Smooth muscle cell (in vitro differentiated cells): ENCODE data around the gene NASP. TPM values are rescaled to one million over a fixed set of nuclear protein-coding genes. Genes with fewer than 3 reads are reported as not detected.
"Not testable (repeated sequence)": the region's sequence is repeated elsewhere in the genome, so short reads cannot be mapped to it uniquely, and the experiment has no call there.

Experiments
- DNase-seq: peaks from one replicate; lab custom pipeline; 2025; ENCODE audit not compliant: unreplicated experiment; lab: John Stamatoyannopoulos, UW
- H2AFZ ChIP-seq: fragments of 200-600 bp; sonication (generic); 2 replicates; pipeline ENCODE4 v1.6.0; 2016; ENCODE audit warnings: antibody characterized with exemption, low read depth, mild to moderate bottlenecking
- H3F3A ChIP-seq: fragments of 200-600 bp; sonication (generic); 2 replicates; pipeline ENCODE4 v1.6.0; 2017; ENCODE audit warnings: antibody characterized with exemption, low read depth
- H3K27ac ChIP-seq: fragments of 200-600 bp; sonication (generic); 2 replicates; pipeline ENCODE4 v1.5.1; 2016; ENCODE audit warnings: low read depth, mild to moderate bottlenecking
- H3K27me3 ChIP-seq: fragments of 200-600 bp; sonication (generic); 2 replicates; pipeline ENCODE4 v1.6.1; 2016; ENCODE audit warnings: low read depth, mild to moderate bottlenecking
- H3K36me3 ChIP-seq: fragments of 200-600 bp; sonication (generic); 2 replicates; pipeline ENCODE4 v1.5.1; 2016; ENCODE audit warnings: low read depth
- H3K4me1 ChIP-seq: fragments of 200-600 bp; sonication (generic); 2 replicates; pipeline ENCODE4 v1.5.1; 2016; ENCODE audit warnings: low read depth
- H3K4me2 ChIP-seq: fragments of 200-600 bp; sonication (generic); 2 replicates; pipeline ENCODE4 v1.6.0; 2016; ENCODE audit warnings: mild to moderate bottlenecking
- H3K4me3 ChIP-seq: fragments of 200-600 bp; sonication (generic); 2 replicates; pipeline ENCODE4 v1.5.1; 2016; ENCODE audit warnings: mild to moderate bottlenecking
- H3K79me2 ChIP-seq: fragments of 200-600 bp; sonication (generic); 2 replicates; pipeline ENCODE4 v1.6.0; 2016; ENCODE audit warnings: low read depth, mild to moderate bottlenecking
- H3K9ac ChIP-seq: fragments of 200-600 bp; sonication (generic); 2 replicates; pipeline ENCODE4 v1.6.0; 2016; ENCODE audit warnings: low read depth
- H3K9me3 ChIP-seq: fragments of 200-600 bp; sonication (generic); replicated peaks from 2 replicates; pipeline ENCODE4 v1.5.1; 2016; ENCODE audit warnings: low read depth
- H4K20me1 ChIP-seq: fragments of 200-600 bp; sonication (generic); 2 replicates; pipeline ENCODE4 v1.6.0; 2016; ENCODE audit warnings: low read depth
- WGBS: methylation state at CpG from one replicate; pipeline ENCODE4 v1.1.7; 2016; ENCODE audit warnings: low lambda C conversion rate; 5-methylcytosine and 5-hydroxymethylcytosine counted together
- polyA plus RNA-seq: library from polyadenylated mRNA; unstranded; fragments of >200 nt; fragmentation: Nextera tagmentation; extraction: Ambion mirVana; gene quantifications from 2 replicates; pipeline ENCODE4 v1.2.1, GENCODE V29; 2016
- total RNA-seq: library from RNA; depleted of rRNA; stranded (reverse); fragments of >200 nt; gene quantifications from 2 replicates; pipeline ENCODE4 v1.2.3, GENCODE V29; 2014
- TF ChIP-seq, protein P1 (sequence below): fragments of 200-600 bp; sonication (generic); IDR thresholded peaks from 2 replicates; pipeline ENCODE4 v1.5.1; 2017; ENCODE audit warnings: borderline replicate concordance, mild to moderate bottlenecking, antibody characterized with exemption; ENCODE audit not compliant: insufficient read depth, poor library complexity, severe bottlenecking

Gene NASP
- total and polyA plus RNA-seq, 2 experiments from 2014 or later = 44.9 to 83.0 TPM

GRCh38 chr1:45594412-45594811 is 10.6 kb downstream of the NASP start:
- Histone ChIP-seq H3K9me3 (no peaks in the 10 kb centered on the region), H3K27me3 (no peaks in the 10 kb centered on the region), H3K4me3 (no peak overlapping the region), H4K20me1 (peaks cover 38% of the 10 kb centered on the region), H2AFZ (no peak overlapping the region), H3K79me2 (peaks cover 73% of the 10 kb centered on the region), H3F3A (no peaks in the 10 kb centered on the region), H3K4me1 (no peaks in the 10 kb centered on the region), H3K27ac (no peak overlapping the region), H3K4me2 (no peak overlapping the region), H3K9ac (no peak overlapping the region), H3K36me3 (no peaks in the 10 kb centered on the region)
- 98% methylated on average over 4 of the region's 4 CpGs for WGBS
- TF ChIP-seq, protein P1, sequence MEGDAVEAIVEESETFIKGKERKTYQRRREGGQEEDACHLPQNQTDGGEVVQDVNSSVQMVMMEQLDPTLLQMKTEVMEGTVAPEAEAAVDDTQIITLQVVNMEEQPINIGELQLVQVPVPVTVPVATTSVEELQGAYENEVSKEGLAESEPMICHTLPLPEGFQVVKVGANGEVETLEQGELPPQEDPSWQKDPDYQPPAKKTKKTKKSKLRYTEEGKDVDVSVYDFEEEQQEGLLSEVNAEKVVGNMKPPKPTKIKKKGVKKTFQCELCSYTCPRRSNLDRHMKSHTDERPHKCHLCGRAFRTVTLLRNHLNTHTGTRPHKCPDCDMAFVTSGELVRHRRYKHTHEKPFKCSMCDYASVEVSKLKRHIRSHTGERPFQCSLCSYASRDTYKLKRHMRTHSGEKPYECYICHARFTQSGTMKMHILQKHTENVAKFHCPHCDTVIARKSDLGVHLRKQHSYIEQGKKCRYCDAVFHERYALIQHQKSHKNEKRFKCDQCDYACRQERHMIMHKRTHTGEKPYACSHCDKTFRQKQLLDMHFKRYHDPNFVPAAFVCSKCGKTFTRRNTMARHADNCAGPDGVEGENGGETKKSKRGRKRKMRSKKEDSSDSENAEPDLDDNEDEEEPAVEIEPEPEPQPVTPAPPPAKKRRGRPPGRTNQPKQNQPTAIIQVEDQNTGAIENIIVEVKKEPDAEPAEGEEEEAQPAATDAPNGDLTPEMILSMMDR = no peak
- no peak for DNase-seq

GRCh38 chr1:45596765-45597164 is 12.9 kb downstream of the NASP start:
- DNase-seq, H2AFZ ChIP-seq, H3K4me2 ChIP-seq, H3K4me3 ChIP-seq, H3K27ac ChIP-seq, H3K4me1 ChIP-seq, H3K9me3 ChIP-seq, H3F3A ChIP-seq, H3K36me3 ChIP-seq, H3K9ac ChIP-seq, H3K27me3 ChIP-seq: not testable (repeated sequence)
- Histone ChIP-seq H3K79me2 (peaks cover 60% of the 10 kb centered on the region), H4K20me1 (peaks cover 32% of the 10 kb centered on the region)
- WGBS = 96% methylated on average over 8 of the region's 8 CpGs

- H3K4me3 ChIP-seq = no peak overlapping the region
- H3K4me1 ChIP-seq = peaks cover 9% of the 10 kb centered on the region
- no peaks in the 10 kb centered on the region for H3K27me3 ChIP-seq
- peaks cover 34% of the 10 kb centered on the region for H4K20me1 ChIP-seq
- no peak overlapping the region for H3K9ac ChIP-seq
- WGBS = 99% methylated on average over 2 of the region's 2 CpGs
- H3K36me3 ChIP-seq = no peaks in the 10 kb centered on the region
- DNase-seq = no peak
- no peaks in the 10 kb centered on the region for H3F3A ChIP-seq
- H2AFZ ChIP-seq = no peak overlapping the region
- H3K27ac ChIP-seq = no peak overlapping the region
- no peak overlapping the region for H3K4me2 ChIP-seq
- TF ChIP-seq, protein P1 = no peak
- H3K9me3 ChIP-seq = no peaks in the 10 kb centered on the region
- H3K79me2 ChIP-seq = peaks cover 16% of the 10 kb centered on the region
These were observed 20.4 kb downstream of the NASP start for GRCh38 chr1:45604239-45604638.

DNA sequence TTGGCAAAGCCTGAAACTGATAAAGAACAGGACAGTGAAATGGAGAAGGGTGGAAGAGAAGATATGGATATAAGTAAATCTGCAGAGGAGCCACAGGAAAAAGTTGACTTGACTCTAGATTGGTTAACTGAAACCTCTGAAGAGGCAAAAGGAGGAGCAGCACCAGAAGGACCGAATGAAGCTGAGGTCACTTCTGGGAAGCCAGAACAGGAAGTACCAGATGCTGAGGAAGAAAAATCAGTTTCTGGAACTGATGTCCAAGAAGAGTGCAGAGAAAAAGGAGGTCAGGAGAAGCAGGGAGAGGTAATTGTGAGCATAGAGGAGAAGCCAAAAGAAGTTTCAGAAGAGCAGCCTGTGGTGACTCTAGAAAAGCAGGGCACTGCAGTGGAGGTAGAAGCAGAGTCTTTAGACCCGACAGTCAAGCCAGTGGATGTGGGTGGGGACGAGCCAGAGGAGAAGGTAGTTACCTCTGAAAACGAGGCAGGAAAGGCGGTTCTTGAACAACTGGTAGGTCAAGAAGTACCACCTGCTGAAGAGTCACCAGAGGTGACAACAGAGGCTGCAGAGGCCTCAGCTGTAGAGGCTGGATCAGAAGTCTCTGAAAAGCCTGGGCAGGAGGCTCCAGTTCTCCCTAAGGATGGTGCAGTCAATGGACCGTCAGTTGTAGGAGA is 23.7 kb downstream of the NASP start:
- Histone ChIP-seq H3K9me3 (no peaks in the 10 kb centered on the region), H3K36me3 (no peaks in the 10 kb centered on the region), H3K27me3 (no peaks in the 10 kb centered on the region), H3K4me2 (no peak overlapping the region), H3F3A (no peaks in the 10 kb centered on the region), H4K20me1 (peaks cover 16% of the 10 kb centered on the region), H3K4me3 (no peak overlapping the region), H3K9ac (no peak overlapping the region), H3K27ac (no peak overlapping the region), H3K4me1 (no peaks in the 10 kb centered on the region), H2AFZ (no peak overlapping the region), H3K79me2 (peaks cover 6% of the 10 kb centered on the region)
- 81% methylated on average over 6 of the region's 6 CpGs for WGBS
- TF ChIP-seq, protein P1 = no peak
- DNase-seq = no peak
